Activated CD8-positive, alpha-beta memory T cell treated with anti-CD3 and anti-CD28 coated beads for 4 hours (primary cell): ENCODE data around the gene ADCY7.

Experiments
- DNase-seq, 2 donors: peaks; one replicate each; pipeline ENCODE4 v3.0.0-alpha.2; 2020; ENCODE audit warnings: low read depth in 2 of 2

ADCY7 gene

DNA sequence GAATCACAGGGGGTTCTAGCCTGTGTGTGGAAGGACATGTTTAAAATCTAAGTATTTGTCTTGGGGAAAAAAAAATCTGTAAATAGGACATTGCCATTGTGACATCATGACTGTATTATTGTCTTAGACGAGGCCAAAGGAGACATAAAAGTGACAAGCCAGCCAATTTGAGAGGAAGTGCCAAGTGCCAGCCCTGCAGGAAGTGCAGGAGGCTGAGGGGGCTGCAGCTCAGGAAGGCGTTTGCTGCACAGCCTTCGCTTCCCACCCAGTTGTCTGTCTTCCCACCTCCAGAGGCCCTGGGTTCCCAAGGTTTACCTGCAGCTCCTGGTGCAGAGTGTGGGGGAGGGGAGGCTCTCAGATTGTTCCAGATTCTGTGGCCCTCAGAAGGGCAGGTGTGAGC lies 1.3 kb downstream of the ADCY7 start:
- DNase-seq, result no peak

- DNase-seq, result no peak
These were observed 2.0 kb downstream of the ADCY7 start for GRCh38 chr16:50268352-50268751.

- no peak for DNase-seq
These were observed 2.8 kb downstream of the ADCY7 start for GRCh38 chr16:50269061-50269705.

DNA sequence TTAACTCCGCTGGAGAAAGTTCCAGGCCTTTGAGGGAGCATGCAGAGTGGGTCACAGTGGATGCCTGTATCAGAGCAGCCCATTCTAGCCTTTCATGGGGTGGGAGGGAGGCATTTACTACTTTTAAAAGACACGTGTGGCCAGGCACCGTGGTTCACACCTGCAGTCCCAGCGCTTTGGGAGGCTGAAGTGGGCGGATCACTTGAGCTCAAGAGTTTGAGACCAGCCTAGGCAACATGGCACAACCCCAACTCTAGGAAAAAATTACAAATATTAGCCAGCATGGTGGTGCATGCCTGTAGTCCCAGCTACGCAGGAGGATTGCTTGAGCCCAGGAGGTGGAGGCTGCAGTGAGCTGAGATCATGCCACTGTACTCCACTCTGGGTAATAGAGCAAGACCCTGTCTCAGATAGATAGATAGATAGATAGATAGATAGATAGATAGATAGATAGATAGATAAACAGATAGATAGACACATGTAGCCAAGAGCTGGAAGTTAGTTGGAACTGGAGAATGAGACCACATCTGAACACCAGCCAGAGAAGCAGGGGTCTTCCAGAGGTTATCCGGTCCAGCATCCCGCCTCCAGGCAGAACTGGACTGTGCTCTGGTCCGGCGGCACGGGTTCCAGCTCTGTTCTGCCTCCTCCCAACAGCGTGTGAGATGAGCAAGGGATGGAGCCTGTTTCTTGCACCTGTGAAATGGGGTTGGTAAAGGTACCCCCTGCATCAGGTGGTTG lies 3.6 kb downstream of the ADCY7 start:
- DNase-seq, result no peak

DNA sequence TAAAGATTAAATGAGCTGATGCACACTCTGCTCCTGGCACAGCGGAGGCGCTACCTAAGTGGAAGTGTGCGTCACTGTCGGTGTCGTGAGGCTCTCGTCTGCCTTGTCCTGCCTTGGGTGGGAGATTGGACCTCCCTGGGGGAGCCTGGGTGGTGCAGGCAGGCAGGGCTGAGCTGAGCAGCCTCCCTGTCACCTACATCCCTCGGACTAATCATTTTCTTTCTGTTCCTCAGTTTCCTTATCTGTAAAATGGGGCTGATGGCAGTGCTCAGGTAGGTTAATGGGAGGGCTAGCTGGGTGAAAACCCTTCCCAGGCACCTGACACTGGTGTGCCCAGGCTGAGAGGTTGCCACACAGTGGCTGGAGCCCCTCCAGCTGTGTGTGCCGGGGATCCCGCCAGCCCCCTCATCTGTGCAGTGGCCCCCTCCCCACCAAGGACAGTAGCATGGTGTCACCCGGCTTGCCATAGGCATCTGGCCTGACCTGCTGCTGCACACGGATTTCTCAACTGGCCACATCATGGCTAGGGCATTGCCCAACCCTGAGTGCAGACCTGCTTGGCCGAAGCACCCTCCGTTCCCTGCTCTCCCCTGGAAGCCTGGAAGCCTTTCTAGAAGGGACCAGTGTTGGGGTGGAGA lies 4.3 kb downstream of the ADCY7 start:
- DNase-seq, result no peak

DNA sequence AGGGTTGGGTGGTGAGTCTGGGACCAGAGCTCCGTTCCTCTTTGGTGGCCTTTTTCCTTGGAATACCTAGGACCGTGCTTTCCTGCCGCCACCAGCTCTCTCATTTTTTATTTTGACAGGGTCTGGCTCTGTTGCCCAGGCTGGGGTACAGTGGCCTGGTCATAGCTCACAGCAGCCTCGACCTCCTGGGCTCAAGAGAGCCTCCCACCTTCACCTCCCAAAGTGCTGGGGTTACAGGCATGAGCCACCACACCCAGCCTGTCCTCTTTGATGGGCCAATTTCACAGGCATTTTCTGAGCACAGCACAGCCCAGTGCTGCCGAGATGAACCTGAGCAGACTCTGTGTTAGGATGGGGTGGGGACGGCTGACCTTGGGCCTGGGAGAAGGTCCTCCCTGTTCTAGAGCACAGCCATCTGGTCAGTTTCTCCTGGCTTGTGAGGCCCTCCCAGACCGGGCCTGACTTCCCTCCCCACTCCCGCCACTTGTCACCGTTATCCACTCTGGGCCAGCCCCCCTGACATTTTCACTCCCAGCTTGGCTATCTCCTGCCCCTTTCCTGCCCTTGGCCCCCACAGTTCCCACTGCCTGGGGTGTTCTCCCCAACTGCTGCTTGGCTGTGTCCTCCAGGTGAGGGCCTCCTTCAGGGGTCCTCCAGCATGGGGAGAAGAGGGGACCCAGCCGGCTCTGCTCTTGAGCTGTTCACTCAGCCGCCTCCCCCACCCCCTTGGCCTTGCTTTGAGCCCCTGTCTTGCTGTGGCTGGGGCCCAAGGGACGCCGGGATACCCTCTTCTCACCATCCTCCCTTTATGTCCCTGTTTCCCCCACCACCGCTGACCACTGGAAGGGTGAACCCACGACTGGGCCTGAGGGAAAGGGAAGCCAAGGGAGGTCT lies 5.0 kb downstream of the ADCY7 start:
- DNase-seq, result no peak

GRCh38 chr16:50272111-50272571 lies 5.8 kb downstream of the ADCY7 start:
- DNase-seq, result no peak

- no peak for DNase-seq
These were observed 6.5 kb downstream of the ADCY7 start for GRCh38 chr16:50272687-50273381.

GRCh38 chr16:50273382-50273690 lies 7.0 kb downstream of the ADCY7 start:
- DNase-seq, result no peak

DNA sequence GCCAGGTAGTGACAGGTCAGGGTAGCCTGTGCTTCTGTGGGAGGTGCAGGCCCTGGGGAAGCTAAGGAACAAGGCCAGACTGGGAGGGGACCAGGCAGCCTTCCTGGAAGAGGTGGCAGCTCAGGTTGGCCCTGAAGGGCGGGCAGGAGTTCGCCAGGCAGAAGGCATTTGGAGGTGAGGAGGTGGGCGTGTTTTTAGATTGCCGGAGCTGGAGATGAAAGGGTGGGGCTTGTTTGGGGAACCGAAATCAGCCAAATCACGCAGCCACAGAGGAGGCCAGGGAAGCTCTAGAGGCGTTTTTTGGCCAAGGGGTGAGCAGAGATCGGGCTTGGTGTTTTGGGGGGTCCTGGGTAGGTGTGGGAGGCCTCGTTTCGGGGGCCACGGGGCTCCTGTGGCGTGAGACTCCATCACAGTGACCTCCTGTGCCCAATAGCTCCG lies 7.6 kb downstream of the ADCY7 start:
- no peak for DNase-seq

DNA sequence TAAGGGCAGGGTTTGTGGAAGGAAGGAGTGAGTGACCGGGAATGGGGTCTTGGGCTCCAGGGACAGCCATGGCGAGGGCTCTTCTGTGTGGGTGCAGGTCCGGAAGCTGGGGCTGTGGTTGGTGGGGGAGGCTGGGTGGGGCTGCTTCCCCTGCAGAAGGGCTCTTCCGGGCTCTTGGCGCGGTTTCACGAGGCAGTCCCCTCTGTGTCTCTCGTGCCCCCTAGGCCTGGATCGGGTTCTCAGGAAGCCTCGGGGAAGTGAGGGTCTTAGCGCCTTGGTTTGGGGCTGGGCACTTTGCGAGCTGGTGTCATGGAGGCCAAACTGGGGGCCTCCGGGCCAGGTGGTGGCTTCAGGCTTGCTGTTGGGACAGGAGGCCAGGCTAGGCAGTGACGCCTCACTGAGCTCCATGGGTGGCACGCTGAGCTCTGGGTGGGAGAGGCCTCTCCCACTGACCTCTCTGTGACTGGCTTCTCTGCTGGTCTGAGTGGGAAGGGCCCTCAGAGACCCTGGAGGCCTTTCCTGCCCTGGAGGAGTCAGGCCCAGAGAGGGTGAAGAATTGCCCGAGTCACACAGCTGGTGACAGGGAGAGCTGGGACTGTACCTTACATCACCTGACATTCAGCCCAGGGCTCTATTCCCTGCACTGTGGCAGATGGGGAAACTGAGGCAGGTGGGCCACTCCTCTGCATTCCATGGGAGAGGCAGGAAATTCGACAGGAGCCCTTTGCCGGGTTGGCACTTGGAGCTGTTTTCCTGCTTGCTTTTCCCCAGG lies 8.2 kb downstream of the ADCY7 start:
- DNase-seq, result no peak

GRCh38 chr16:50275098-50275415 lies 8.7 kb downstream of the ADCY7 start:
- no peak for DNase-seq

GRCh38 chr16:50275428-50276325 lies 9.3 kb downstream of the ADCY7 start:
- no peak for DNase-seq

DNA sequence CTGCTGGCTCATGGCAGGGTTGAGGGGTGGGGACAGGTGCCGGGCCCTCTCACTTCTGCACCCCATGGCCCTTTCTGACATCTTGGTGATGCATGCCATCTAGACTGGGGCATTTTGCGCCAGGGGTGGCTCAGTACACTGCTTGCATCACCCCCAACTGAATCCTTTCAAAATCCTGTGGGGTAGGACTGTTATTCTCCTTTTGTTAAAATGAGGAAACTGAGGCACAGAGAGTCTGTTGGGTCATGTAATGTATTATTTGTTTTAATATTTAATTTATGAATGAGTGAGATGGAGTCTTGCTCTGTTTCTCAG lies 9.9 kb downstream of the ADCY7 start:
- DNase-seq, result no peak

GRCh38 chr16:50276801-50277555 lies 10.6 kb downstream of the ADCY7 start:
- DNase-seq, result no peak

- DNase-seq, result no peak
These were observed 11.9 kb downstream of the ADCY7 start for GRCh38 chr16:50278251-50278650.

DNA sequence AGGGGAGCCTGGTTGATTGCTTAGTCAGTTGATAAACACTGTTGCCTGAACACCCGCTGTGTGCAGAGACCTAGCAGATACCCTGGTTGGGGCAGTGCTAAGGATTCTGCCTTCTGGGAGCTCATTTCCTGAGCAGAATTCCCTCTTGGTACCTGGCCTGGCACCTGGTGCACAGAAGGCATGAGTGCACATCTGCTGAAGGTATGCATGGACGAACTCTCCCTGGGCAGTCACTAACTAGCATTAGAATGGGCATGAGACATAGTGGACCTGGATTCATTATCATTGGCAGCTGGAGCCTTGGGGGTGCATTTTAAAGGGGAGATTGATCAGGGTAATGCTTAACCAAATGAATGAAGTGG lies 13.1 kb downstream of the ADCY7 start:
- DNase-seq, result no peak

DNA sequence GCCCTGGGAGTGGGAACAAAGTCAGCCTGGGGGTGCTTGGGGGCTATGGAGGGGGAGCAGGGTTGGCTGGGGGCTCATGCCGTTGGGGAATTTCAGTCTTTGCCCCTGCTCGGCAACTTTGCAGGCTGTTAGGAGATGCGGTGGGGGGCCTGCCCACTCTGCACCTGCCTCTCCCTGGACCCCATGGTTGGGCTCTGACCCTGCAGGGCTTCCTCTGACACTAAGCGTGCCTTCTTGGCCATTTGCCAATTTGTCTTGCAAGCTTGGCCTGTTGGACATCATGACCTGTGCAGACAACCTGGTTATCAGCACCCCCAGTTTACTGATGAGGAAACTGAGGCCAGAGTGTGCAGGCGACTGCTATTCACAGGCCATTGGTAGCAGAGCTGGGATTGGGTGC lies 14.6 kb downstream of the ADCY7 start:
- no peak for DNase-seq

DNA sequence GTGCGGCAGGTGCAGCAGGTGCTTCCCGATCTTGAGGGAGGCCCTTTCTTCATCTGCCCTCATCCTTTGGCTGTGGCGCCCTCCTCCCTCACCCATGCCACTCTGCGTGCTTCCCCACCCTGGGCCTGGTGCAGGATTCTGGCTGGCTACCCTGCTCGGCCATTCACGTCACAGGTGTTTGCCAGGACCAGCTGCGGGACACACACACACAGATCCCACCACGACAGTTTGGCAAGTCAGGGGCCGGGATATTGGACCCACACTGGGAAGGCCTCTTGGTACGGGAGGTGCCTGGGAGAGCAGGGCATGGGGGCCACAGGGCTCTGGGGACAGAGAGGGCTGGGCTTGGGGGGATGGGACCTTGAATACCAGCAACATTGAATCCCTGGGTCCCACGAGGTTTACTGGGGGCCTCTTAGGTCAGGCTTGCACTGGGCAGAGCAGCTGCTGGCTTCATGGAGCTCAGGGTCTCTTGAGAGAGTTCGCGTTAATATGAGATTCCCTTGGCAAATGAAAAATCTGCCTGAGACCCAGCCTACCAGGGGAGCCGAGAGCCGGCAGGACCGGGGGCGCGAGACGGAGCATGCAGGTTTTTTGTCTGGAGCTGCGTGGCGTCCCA lies 15.1 kb downstream of the ADCY7 start:
- no peak for DNase-seq
